ENCODE results near the gene ACAP3.

The ACAP3 gene

GRCh38 chr1:1330366-1331067 lies 22.8 kb upstream of the ACAP3 start:
- TF ChIP-seq CTCF (IDR thresholded peaks at IDR 0.05; ENCODE audit: low read depth, low read length, missing control alignments), result no peak
- no peak for DNase-seq (ENCODE audit: extremely low read depth, low read depth)

DNA sequence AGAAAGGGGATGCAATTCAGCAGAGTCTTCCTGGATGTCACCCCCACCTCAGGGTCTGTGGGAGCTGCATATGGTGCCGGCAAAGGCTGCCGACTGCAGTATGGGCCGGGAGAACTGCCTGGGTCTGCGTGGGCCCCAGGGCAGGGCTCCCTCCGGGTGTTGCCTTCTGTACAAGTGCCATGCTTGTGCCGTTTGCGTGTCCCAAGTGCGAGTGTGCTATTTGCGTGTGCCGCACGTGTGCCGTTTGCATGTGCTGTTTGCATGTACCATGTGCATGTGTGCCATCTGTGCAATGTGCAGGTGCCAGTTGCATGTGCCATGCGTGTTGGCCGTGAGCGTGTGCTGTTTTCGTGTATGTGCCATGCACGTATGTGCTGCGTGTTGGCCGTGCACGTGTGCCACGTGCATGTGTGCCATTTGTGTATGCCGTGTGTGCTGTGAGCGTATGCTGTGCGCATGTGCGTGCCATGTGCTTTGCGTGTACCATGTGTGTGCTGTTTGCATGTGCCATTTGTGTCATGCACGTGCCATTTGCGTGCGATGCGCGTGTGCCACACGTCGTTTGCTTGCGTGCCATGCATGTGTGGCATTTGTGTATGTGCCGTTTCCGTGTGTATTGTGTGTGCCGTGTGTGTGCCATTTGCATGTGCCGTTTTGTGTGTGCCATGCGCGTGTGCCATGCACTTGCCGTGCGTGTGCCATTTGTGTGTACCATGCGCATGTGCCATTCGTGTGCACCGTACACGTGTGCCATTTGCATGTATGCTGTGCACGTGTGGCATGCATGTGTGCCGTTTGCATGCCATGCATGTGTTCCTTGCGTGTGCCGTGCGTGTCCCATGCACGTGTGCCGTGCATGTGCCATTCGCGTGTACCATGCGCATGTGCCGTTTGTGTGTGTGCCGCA lies 21.8 kb upstream of the ACAP3 start:
- no peak overlapping the region for H3K4me3 ChIP-seq (replicated peaks; ENCODE audit: low read depth, low read length)
- no peak for DNase-seq (ENCODE audit: extremely low read depth, low read depth)
- TF ChIP-seq CTCF (IDR thresholded peaks at IDR 0.05; ENCODE audit: low read depth, low read length, missing control alignments), result no peak

More at GRCh38 chr1:1330366-1331067, 22.8 kb upstream of the ACAP3 start:
- no peak overlapping the region for H3K4me3 ChIP-seq (replicated peaks; ENCODE audit: low read depth, low read length)

DNA sequence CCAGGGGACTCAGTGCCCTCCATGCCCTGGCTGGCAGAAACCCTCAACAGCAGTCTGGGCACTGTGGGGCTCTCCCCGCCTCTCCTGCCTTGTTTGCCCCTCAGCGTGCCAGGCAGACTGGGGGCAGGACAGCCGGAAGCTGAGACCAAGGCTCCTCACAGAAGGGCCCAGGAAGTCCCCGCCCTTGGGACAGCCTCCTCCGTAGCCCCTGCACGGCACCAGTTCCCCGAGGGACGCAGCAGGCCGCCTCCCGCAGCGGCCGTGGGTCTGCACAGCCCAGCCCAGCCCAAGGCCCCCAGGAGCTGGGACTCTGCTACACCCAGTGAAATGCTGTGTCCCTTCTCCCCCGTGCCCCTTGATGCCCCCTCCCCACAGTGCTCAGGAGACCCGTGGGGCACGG lies 20.5 kb upstream of the ACAP3 start:
- no peak for TF ChIP-seq CTCF (IDR thresholded peaks at IDR 0.05; ENCODE audit: low read depth, low read length, missing control alignments)
- H3K4me3 ChIP-seq (replicated peaks; ENCODE audit: low read depth, low read length), result no peak overlapping the region
- DNase-seq (ENCODE audit: extremely low read depth, low read depth), result no peak

- H3K4me3 ChIP-seq (replicated peaks; ENCODE audit: low read depth, low read length), result no peak overlapping the region
- DNase-seq (ENCODE audit: extremely low read depth, low read depth), result no peak
- TF ChIP-seq CTCF (IDR thresholded peaks at IDR 0.05; ENCODE audit: low read depth, low read length, missing control alignments), result no peak
Observed at GRCh38 chr1:1327291-1327690, 19.6 kb upstream of the ACAP3 start.

DNA sequence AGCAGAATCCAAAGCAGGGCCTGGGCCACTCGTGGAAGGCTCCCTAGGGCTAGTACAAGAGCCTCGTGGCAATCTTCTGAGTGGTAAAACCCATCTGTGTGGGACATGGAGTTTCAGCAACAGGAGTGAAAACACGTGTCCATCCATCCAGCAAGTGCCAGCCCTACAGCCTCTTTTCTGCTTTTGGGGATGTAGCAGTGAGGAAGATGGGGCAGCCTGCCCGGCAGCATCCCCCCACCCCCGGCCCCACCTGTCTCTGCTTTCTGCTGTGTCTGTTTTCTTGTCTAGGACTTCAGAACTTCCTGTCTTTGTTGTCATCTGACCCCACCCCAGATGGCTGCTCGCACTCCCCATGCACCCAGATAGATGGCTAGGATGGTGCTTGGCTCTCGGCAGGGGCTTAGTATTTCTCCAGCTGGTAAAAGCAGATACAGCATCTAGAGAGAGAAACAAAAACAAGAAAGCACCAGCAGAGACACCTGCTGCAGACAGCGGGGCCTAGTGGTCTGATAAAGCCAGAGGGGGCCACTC lies 18.4 kb upstream of the ACAP3 start:
- no peak for DNase-seq (ENCODE audit: extremely low read depth, low read depth)

More for the DNA sequence above, 18.4 kb upstream of the ACAP3 start:
- no peak for TF ChIP-seq CTCF (IDR thresholded peaks at IDR 0.05; ENCODE audit: low read depth, low read length, missing control alignments)
- H3K4me3 ChIP-seq (replicated peaks; ENCODE audit: low read depth, low read length), result peak overlapping the region; percentile 89
